ENCODE measurements around the gene REN.

DNA sequence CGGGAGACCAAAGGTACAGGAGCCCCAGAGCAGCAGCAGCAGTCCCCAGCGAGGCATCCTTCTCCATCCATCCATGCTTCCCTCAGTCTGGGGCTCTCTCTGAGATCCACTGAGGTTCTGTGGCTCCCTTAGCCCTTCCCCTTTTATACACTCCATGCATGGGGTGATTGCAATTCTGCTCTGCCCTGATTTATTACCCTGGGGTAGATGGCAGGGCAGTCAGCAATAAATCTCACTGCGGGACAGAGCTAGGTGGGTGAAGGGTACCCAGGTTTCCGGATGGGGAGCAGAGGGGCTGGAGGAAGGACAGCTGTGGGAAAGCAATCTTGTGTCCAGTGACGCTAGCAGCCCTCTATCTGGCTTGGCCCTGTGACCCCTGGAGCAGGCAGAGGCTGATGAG lies at the start of gene REN:
- TF ChIP-seq POLR2A (IDR thresholded peaks at IDR 0.05; ENCODE audit: low read depth, low read length) (no peak), TAF1 (IDR thresholded peaks at IDR 0.05; ENCODE audit: low read depth, low read length) (no peak), PAX5 (IDR thresholded peaks at IDR 0.05; ENCODE audit: insufficient read depth, low read length, severe bottlenecking) (no peak), POLR2AphosphoS5 (IDR thresholded peaks at IDR 0.05; ENCODE audit: low read depth, low read length) (no peak)

Measured in GM12891 (cell line).